Measurements from ENCODE around the gene DAB1. TPM values are rescaled to one million over a fixed set of nuclear protein-coding genes. Genes with fewer than 3 reads are reported as not detected.

The DAB1 gene
- polyA plus RNA-seq, 1 donor from 2014 or later, result 11.4 TPM

DNA sequence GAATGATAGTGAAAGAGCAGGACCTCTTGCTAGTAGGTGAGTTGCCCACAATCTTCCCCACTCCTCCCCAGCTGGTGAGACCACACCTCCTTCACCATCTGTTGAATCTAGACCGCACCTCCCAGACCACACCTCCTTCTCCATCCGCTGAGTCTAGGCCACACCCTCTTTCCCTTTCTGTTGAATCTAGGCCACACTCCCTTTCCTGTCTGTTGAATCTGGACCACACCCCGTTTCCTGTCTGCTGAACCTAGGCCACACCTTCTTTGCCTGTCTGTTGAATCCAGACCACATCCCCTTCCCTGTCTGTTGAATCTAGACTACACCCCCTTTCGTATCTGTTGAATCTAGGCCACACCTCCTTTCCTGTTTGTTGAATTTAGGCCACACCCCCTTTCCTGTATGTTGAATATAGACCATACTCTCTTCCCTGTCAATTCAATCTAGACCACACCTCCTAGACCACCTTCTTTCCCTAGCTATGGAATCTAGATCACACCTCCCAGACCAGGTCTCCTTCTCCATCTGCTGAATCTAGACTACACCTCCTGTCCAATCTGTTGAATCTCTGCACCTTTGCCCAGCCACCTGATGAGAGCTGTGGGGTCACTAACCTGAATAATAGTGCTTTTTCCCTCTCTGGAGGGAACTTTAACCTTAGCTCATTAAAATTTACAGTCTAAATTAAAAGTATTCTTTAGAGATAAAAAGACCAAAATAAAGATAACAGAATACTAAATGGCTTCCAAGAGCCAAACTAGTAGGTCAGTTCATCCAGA, 116.3 kb downstream of the DAB1 start:
- Histone ChIP-seq H3K27ac (ENCODE audit: low read length) (no peak overlapping the region), H3K4me2 (ENCODE audit: low read length) (no peak overlapping the region), H3K36me3 (ENCODE audit: insufficient read depth, low read length) (no peaks in the 10 kb centered on the region), H4K20me1 (ENCODE audit: insufficient read depth) (no peaks in the 10 kb centered on the region), H3K9me3 (ENCODE audit: low read length) (no peaks in the 10 kb centered on the region), H3F3A (ENCODE audit: insufficient read depth, low read length, poor library complexity, severe bottlenecking) (no peaks in the 10 kb centered on the region), H3K9me2 (ENCODE audit: insufficient read depth, low read length) (no peaks in the 10 kb centered on the region), H3K27me3 (ENCODE audit: insufficient read depth, low read depth, low read length) (no peaks in the 10 kb centered on the region), H3K9ac (ENCODE audit: low read length) (no peak overlapping the region), H3K79me2 (replicated peaks; ENCODE audit: insufficient read depth, low read length) (no peaks in the 10 kb centered on the region), H2AFZ (ENCODE audit: low read depth, low read length) (no peak overlapping the region), H3K4me3 (ENCODE audit: low read length) (no peak overlapping the region)
- TF ChIP-seq MXI1 (conservative IDR thresholded peaks at IDR 0.05; ENCODE audit: poor library complexity, severe bottlenecking) (no peak), SMC3 (conservative IDR thresholded peaks at IDR 0.05; ENCODE audit: poor library complexity) (no peak), EP300 (conservative IDR thresholded peaks at IDR 0.05; ENCODE audit: poor library complexity, severe bottlenecking) (no peak), TAF1 (IDR thresholded peaks at IDR 0.05; ENCODE audit: low read depth) (no peak), EZH2 (IDR thresholded peaks at IDR 0.05; ENCODE audit: borderline replicate concordance, insufficient read depth, low read length, poor library complexity, severe bottlenecking) (no peak), POLR2AphosphoS5 (IDR thresholded peaks at IDR 0.05) (no peak), RAD21 (conservative IDR thresholded peaks at IDR 0.05) (no peak)
- TF ChIP-seq, protein P1, sequence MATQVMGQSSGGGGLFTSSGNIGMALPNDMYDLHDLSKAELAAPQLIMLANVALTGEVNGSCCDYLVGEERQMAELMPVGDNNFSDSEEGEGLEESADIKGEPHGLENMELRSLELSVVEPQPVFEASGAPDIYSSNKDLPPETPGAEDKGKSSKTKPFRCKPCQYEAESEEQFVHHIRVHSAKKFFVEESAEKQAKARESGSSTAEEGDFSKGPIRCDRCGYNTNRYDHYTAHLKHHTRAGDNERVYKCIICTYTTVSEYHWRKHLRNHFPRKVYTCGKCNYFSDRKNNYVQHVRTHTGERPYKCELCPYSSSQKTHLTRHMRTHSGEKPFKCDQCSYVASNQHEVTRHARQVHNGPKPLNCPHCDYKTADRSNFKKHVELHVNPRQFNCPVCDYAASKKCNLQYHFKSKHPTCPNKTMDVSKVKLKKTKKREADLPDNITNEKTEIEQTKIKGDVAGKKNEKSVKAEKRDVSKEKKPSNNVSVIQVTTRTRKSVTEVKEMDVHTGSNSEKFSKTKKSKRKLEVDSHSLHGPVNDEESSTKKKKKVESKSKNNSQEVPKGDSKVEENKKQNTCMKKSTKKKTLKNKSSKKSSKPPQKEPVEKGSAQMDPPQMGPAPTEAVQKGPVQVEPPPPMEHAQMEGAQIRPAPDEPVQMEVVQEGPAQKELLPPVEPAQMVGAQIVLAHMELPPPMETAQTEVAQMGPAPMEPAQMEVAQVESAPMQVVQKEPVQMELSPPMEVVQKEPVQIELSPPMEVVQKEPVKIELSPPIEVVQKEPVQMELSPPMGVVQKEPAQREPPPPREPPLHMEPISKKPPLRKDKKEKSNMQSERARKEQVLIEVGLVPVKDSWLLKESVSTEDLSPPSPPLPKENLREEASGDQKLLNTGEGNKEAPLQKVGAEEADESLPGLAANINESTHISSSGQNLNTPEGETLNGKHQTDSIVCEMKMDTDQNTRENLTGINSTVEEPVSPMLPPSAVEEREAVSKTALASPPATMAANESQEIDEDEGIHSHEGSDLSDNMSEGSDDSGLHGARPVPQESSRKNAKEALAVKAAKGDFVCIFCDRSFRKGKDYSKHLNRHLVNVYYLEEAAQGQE (IDR thresholded peaks at IDR 0.05; ENCODE audit: borderline replicate concordance), result no peak
- TF ChIP-seq, protein P2, sequence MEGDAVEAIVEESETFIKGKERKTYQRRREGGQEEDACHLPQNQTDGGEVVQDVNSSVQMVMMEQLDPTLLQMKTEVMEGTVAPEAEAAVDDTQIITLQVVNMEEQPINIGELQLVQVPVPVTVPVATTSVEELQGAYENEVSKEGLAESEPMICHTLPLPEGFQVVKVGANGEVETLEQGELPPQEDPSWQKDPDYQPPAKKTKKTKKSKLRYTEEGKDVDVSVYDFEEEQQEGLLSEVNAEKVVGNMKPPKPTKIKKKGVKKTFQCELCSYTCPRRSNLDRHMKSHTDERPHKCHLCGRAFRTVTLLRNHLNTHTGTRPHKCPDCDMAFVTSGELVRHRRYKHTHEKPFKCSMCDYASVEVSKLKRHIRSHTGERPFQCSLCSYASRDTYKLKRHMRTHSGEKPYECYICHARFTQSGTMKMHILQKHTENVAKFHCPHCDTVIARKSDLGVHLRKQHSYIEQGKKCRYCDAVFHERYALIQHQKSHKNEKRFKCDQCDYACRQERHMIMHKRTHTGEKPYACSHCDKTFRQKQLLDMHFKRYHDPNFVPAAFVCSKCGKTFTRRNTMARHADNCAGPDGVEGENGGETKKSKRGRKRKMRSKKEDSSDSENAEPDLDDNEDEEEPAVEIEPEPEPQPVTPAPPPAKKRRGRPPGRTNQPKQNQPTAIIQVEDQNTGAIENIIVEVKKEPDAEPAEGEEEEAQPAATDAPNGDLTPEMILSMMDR (IDR thresholded peaks at IDR 0.05; ENCODE audit: poor library complexity, severe bottlenecking), result no peak

DNA sequence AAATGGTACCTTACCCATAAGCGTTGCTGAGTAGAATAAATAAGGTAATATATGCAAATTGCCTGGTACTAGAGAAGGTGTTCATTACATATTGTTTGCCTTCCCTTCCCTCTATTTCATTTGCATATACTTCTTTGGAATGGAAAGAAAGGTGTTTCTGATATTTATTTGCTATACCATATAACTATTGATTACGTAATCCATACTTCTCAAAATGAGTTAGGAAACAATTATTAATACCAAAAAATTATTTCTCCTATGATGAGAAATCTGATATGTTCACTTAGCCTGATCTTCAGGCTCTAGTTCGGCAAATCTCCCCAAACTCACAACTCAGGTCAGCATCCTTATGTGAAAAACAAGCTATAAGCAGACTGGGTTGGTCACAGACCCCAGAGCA, 119.3 kb downstream of the DAB1 start:
- Histone ChIP-seq H3K27me3 (ENCODE audit: insufficient read depth, low read depth, low read length) (no peaks in the 10 kb centered on the region), H3K36me3 (ENCODE audit: insufficient read depth, low read length) (no peaks in the 10 kb centered on the region)

More for the DNA sequence above, 119.3 kb downstream of the DAB1 start:
- Histone ChIP-seq H3K9me3 (ENCODE audit: low read length) (no peaks in the 10 kb centered on the region), H3F3A (ENCODE audit: insufficient read depth, low read length, poor library complexity, severe bottlenecking) (no peaks in the 10 kb centered on the region), H4K20me1 (ENCODE audit: insufficient read depth) (no peaks in the 10 kb centered on the region), H3K4me2 (ENCODE audit: low read length) (no peak overlapping the region), H3K27ac (ENCODE audit: low read length) (no peak overlapping the region), H2AFZ (ENCODE audit: low read depth, low read length) (no peak overlapping the region), H3K4me3 (ENCODE audit: low read length) (no peak overlapping the region), H3K79me2 (replicated peaks; ENCODE audit: insufficient read depth, low read length) (no peaks in the 10 kb centered on the region), H3K9me2 (ENCODE audit: insufficient read depth, low read length) (no peaks in the 10 kb centered on the region), H3K9ac (ENCODE audit: low read length) (no peak overlapping the region)
- TF ChIP-seq, protein P1 (IDR thresholded peaks at IDR 0.05; ENCODE audit: borderline replicate concordance), result no peak
- TF ChIP-seq MXI1 (conservative IDR thresholded peaks at IDR 0.05; ENCODE audit: poor library complexity, severe bottlenecking) (no peak), SMC3 (conservative IDR thresholded peaks at IDR 0.05; ENCODE audit: poor library complexity) (no peak), TAF1 (IDR thresholded peaks at IDR 0.05; ENCODE audit: low read depth) (no peak), EZH2 (IDR thresholded peaks at IDR 0.05; ENCODE audit: borderline replicate concordance, insufficient read depth, low read length, poor library complexity, severe bottlenecking) (no peak), POLR2AphosphoS5 (IDR thresholded peaks at IDR 0.05) (no peak), EP300 (conservative IDR thresholded peaks at IDR 0.05; ENCODE audit: poor library complexity, severe bottlenecking) (no peak), RAD21 (conservative IDR thresholded peaks at IDR 0.05) (no peak)
- TF ChIP-seq, protein P2 (IDR thresholded peaks at IDR 0.05; ENCODE audit: poor library complexity, severe bottlenecking), result no peak

Measured in neural cell (in vitro differentiated cells).